Ascending aorta (tissue), 2 donors: ENCODE data around the gene TUBB3. TPM values are rescaled to one million over a fixed set of nuclear protein-coding genes. Genes with fewer than 3 reads are reported as not detected.

Experiments used
- DNase-seq, 2 donors: peaks; one replicate each; pipeline ENCODE4 v3.0.0-alpha.2; 2019; ENCODE audit warnings: low spot score in 2 of 2
- H3K27ac ChIP-seq, 2 donors: fragments of 200-600 bp; sonication (generic); one replicate each; pipeline ENCODE4 v1.5.1; 2016 to 2017; ENCODE audit warnings: mild to moderate bottlenecking in 1 of 2
- H3K27me3 ChIP-seq: fragments of 200-600 bp; sonication (generic); one replicate; pipeline ENCODE4 v1.5.1; 2017
- H3K36me3 ChIP-seq, 2 donors: fragments of 200-600 bp; sonication (generic); one replicate each; pipeline ENCODE4 v1.5.1; 2016
- H3K4me1 ChIP-seq, 2 donors: fragments of 200-600 bp; sonication (generic); one replicate each; pipeline ENCODE4 v1.5.1; 2016 to 2017; ENCODE audit warnings: mild to moderate bottlenecking in 1 of 2
- H3K4me3 ChIP-seq, 2 donors: fragments of 200-600 bp; sonication (generic); one replicate each; pipeline ENCODE4 v1.5.1; 2016 to 2017; ENCODE audit warnings: mild to moderate bottlenecking in 1 of 2
- H3K9me3 ChIP-seq, 2 donors: fragments of 200-600 bp; sonication (generic); one replicate each; pipeline ENCODE4 v1.5.1; 2016
- intact Hi-C: fragments of 100-400 bp; cut with DNase I; formaldehyde crosslinking; loops from one replicate; pipeline ENCODE4 v1.15.1; 2023
- total RNA-seq: library from RNA; depleted of rRNA; stranded (reverse); fragments of >200 nt; gene quantifications from one replicate; pipeline ENCODE4 v1.1.0, GENCODE V29; 2016
- TF ChIP-seq, protein P1 (sequence below), 3 experiments: fragments of 200-600 bp in 2 of 3; fragments of 450-650 bp in 1 of 3; sonication (generic) in 2 of 3; IDR thresholded peaks; one replicate each; pipeline ENCODE4 v1.5.1; 2016 to 2019; ENCODE audit warnings: antibody characterized with exemption in 3 of 3, mild to moderate bottlenecking in 1 of 3, moderate library complexity in 1 of 3

The TUBB3 gene
- total RNA-seq, 1 donor from 2014 or later, result 2.3 TPM

- peaks cover 74 to 76% of the 10 kb centered on the region in 2 donors for H3K36me3 ChIP-seq
These were observed 18.3 kb upstream of the TUBB3 start for GRCh38 chr16:89904606-89905510.

GRCh38 chr16:89905511-89906139 lies 17.5 kb upstream of the TUBB3 start:
- no peak overlapping the region for H3K4me3 ChIP-seq
- H3K9me3 ChIP-seq, result no peaks in the 10 kb centered on the region
- intact Hi-C loops, result no loop called here
- DNase-seq, result no peak
- TF ChIP-seq, protein P1, sequence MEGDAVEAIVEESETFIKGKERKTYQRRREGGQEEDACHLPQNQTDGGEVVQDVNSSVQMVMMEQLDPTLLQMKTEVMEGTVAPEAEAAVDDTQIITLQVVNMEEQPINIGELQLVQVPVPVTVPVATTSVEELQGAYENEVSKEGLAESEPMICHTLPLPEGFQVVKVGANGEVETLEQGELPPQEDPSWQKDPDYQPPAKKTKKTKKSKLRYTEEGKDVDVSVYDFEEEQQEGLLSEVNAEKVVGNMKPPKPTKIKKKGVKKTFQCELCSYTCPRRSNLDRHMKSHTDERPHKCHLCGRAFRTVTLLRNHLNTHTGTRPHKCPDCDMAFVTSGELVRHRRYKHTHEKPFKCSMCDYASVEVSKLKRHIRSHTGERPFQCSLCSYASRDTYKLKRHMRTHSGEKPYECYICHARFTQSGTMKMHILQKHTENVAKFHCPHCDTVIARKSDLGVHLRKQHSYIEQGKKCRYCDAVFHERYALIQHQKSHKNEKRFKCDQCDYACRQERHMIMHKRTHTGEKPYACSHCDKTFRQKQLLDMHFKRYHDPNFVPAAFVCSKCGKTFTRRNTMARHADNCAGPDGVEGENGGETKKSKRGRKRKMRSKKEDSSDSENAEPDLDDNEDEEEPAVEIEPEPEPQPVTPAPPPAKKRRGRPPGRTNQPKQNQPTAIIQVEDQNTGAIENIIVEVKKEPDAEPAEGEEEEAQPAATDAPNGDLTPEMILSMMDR (IDR thresholded peaks at IDR 0.05), result no peak
- H3K4me1 ChIP-seq, result no peaks in the 10 kb centered on the region
- peaks cover 71 to 76% of the 10 kb centered on the region in 2 donors for H3K36me3 ChIP-seq
- no peak overlapping the region for H3K27ac ChIP-seq
- no peaks in the 10 kb centered on the region for H3K27me3 ChIP-seq

More at GRCh38 chr16:89904606-89905510, 18.3 kb upstream of the TUBB3 start:
- no peaks in the 10 kb centered on the region for H3K27me3 ChIP-seq
- H3K9me3 ChIP-seq, result no peaks in the 10 kb centered on the region
- H3K27ac ChIP-seq, result no peak overlapping the region
- no peak for DNase-seq
- intact Hi-C loops, result no loop called here
- no peak overlapping the region for H3K4me3 ChIP-seq
- TF ChIP-seq, protein P1 (IDR thresholded peaks at IDR 0.05), result no peak
- H3K4me1 ChIP-seq, result no peaks in the 10 kb centered on the region

GRCh38 chr16:89906140-89907025 lies 16.8 kb upstream of the TUBB3 start:
- TF ChIP-seq, protein P1 (IDR thresholded peaks at IDR 0.05), result no peak
- H3K4me1 ChIP-seq, result no peaks in the 10 kb centered on the region
- no peak overlapping the region for H3K4me3 ChIP-seq
- H3K27ac ChIP-seq, result no peak overlapping the region
- H3K9me3 ChIP-seq, result no peaks in the 10 kb centered on the region
- DNase-seq, result no peak
- intact Hi-C loops, result no loop called here
- H3K36me3 ChIP-seq, result peaks cover 72 to 77% of the 10 kb centered on the region in 2 donors
- H3K27me3 ChIP-seq, result no peaks in the 10 kb centered on the region

DNA sequence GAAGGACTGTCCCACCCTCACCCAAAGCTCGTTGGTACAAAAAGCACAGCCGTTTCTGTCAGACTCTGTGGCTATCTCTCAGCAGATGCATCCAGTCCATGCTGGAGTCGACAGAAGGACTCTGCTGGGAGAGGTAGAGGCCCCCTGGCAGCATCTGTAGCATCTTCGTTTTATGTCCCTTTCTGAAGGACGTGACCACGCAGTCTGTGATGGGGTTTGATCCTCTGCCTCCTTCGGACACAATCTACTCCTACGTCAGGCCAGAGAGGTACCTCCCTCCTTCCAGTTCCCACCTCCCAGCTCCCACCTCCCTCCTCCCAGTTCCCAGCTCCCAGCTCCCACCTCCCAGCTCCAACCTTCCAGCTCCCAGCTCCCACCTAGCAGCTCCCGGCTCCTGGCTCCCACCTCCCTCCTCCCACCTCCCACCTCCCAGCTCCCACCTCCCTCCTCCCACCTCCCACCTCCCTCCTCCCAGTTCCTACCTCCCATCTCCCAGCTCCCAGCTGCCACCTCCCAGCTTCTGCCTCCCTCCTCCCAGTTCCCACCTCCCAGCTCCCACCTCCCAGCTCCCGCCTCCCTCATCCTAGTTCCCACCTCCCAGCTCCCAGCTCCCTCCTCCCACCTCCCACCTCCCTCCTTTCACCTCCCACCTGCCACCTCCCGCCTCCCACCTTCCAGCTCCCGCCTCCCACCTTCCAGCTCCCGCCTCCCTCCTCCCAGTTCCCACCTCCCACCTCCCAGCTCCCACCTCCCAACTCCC lies 15.9 kb upstream of the TUBB3 start:
- DNase-seq, result no peak
- Histone ChIP-seq H3K4me1 (no peaks in the 10 kb centered on the region), H3K9me3 (no peaks in the 10 kb centered on the region), H3K36me3 (peaks cover 73 to 83% of the 10 kb centered on the region in 2 donors), H3K27me3 (no peaks in the 10 kb centered on the region), H3K27ac (no peak overlapping the region), H3K4me3 (no peak overlapping the region)
- intact Hi-C loops, result no loop called here
- TF ChIP-seq, protein P1 (IDR thresholded peaks at IDR 0.05), result no peak

DNA sequence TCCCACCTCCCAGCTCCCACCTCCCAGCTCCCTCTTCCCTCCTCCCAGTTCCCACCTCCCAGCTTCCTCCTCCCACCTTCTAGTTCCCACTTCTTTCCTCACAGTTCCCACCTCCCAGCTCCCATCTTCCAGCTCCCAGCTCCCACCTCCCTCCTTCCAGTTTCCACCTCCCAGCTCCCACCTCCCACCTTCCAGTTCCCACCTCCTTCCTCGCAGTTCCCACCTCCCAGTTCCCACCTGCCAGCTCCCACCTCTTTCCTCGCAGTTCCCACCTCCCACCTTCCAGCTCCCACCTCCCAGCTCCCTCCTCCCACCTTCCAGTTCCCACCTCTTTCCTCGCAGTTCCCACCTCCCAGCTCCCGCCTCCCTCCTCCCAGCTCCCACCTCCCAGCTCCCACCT lies 14.9 kb upstream of the TUBB3 start:
- H3K4me3 ChIP-seq, result no peak overlapping the region
- no peaks in the 10 kb centered on the region for H3K27me3 ChIP-seq
- no peaks in the 10 kb centered on the region for H3K4me1 ChIP-seq
- no peak for DNase-seq
- no peak overlapping the region for H3K27ac ChIP-seq
- no peaks in the 10 kb centered on the region for H3K9me3 ChIP-seq
- intact Hi-C loops, result no loop called here
- TF ChIP-seq, protein P1 (IDR thresholded peaks at IDR 0.05), result no peak
- H3K36me3 ChIP-seq, result peaks cover 70 to 85% of the 10 kb centered on the region in 2 donors
